GM18508 (cell line): ENCODE measurements around the gene NKAIN2.

Experiments used
- ATAC-seq: cut with Tn5 transposase; IDR thresholded peaks from one replicate; pipeline ENCODE4 v1.9.1; 2021; ENCODE audit warnings: moderate number of reproducible peaks; ENCODE audit not compliant: insufficient read depth, unreplicated experiment

The NKAIN2 gene

GRCh38 chr6:123805921-123806320 is 2.3 kb downstream of the NKAIN2 start:
- ATAC-seq, result no peak

- ATAC-seq, result no peak
Observed at GRCh38 chr6:123806561-123806960, 2.9 kb downstream of the NKAIN2 start.

- ATAC-seq, result no peak
Observed at GRCh38 chr6:123808556-123808955, 4.9 kb downstream of the NKAIN2 start.

GRCh38 chr6:123810214-123810613 is 6.5 kb downstream of the NKAIN2 start:
- ATAC-seq, result no peak

- no peak for ATAC-seq
Observed at GRCh38 chr6:123810948-123811347, 7.3 kb downstream of the NKAIN2 start.

GRCh38 chr6:123811378-123811777 is 7.7 kb downstream of the NKAIN2 start:
- ATAC-seq, result no peak

- ATAC-seq, result no peak
Observed at GRCh38 chr6:123812621-123813020, 9.0 kb downstream of the NKAIN2 start.

GRCh38 chr6:123821112-123821511 is 17.4 kb downstream of the NKAIN2 start:
- ATAC-seq, result no peak

GRCh38 chr6:123829302-123829953 is 25.8 kb downstream of the NKAIN2 start:
- no peak for ATAC-seq

- no peak for ATAC-seq
Observed at GRCh38 chr6:123830120-123830519, 26.5 kb downstream of the NKAIN2 start.

- no peak for ATAC-seq
Observed at GRCh38 chr6:123838505-123839234, 35.0 kb downstream of the NKAIN2 start.

- no peak for ATAC-seq
Observed at GRCh38 chr6:123841067-123841896, 37.6 kb downstream of the NKAIN2 start.

- ATAC-seq, result no peak
Observed at GRCh38 chr6:123844011-123844410, 40.3 kb downstream of the NKAIN2 start.

GRCh38 chr6:123848347-123848746 is 44.7 kb downstream of the NKAIN2 start:
- no peak for ATAC-seq

- no peak for ATAC-seq
Observed at GRCh38 chr6:123849406-123849805, 45.7 kb downstream of the NKAIN2 start.

GRCh38 chr6:123850555-123850954 is 46.9 kb downstream of the NKAIN2 start:
- ATAC-seq, result no peak

- ATAC-seq, result no peak
Observed at GRCh38 chr6:123854201-123854600, 50.5 kb downstream of the NKAIN2 start.

- ATAC-seq, result no peak
Observed at GRCh38 chr6:123855506-123855905, 51.8 kb downstream of the NKAIN2 start.

- no peak for ATAC-seq
Observed at GRCh38 chr6:123859291-123859690, 55.6 kb downstream of the NKAIN2 start.

- no peak for ATAC-seq
Observed at GRCh38 chr6:123869334-123869733, 65.7 kb downstream of the NKAIN2 start.

- ATAC-seq, result no peak
Observed at GRCh38 chr6:123873974-123874373, 70.3 kb downstream of the NKAIN2 start.
